Measurements from ENCODE around the gene TANC1.

TANC1 gene

DNA sequence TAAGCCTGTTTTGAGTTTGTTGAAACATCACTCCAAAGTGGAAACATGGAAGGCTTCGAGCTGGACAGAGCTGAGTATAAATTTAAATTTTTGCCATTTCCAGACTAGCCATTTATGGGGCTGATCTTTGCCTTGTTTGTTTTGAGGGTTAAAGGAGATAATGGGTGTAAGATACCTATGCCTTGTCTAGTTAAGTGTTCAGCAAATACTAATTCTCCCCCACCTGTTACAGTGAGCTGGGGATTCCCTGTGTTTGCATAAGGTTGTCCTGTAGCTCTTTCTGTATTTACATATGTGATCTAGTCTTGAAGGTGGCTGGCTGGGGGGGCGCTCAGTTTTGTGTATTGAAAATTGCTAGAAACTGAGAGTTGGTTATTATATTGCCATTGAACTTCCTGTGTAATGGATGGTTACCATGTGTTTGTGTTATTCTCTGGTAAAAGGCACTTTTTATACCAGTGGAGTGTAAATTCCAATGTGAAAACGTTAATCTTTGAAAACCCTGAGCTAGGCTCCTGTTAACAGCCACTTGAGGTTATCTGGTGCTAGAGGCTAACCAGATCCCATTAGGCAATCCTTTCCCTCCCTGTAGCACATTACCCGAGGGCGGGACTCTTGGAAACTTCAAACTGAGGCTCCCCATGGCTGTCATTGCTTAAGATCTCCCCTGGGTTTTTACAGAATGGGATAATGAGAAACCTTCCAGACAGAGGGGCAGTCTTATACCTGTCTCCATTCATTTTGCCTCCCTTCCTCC is 26.7 kb downstream of the TANC1 start:
- no peak for TF ChIP-seq POLR2A (IDR thresholded peaks at IDR 0.05; ENCODE audit: low read depth, low read length)
- FAIRE-seq: no peak
- no peak for DNase-seq (ENCODE audit: insufficient read length, low spot score)

DNA sequence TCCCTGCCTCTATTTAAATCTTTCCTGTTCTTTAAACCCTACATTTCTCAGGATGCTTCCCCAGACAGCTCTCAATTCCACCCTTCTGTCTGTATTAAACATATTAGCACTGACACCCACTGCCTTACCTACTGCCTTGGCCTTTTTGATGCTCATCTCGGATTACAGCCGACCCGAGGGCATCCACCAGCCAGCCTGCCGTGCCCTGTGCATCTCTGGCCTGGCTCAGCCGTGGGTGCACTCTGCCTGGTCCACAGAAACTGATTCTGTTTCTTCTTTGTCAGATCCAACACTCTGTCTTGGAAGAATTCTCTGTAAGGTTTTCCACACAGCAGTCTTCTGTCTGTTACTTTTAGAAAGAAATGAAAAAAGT is 27.2 kb downstream of the TANC1 start:
- TF ChIP-seq POLR2A (IDR thresholded peaks at IDR 0.05; ENCODE audit: low read depth, low read length): no peak
- FAIRE-seq: no peak
- DNase-seq (ENCODE audit: insufficient read length, low spot score): no peak

DNA sequence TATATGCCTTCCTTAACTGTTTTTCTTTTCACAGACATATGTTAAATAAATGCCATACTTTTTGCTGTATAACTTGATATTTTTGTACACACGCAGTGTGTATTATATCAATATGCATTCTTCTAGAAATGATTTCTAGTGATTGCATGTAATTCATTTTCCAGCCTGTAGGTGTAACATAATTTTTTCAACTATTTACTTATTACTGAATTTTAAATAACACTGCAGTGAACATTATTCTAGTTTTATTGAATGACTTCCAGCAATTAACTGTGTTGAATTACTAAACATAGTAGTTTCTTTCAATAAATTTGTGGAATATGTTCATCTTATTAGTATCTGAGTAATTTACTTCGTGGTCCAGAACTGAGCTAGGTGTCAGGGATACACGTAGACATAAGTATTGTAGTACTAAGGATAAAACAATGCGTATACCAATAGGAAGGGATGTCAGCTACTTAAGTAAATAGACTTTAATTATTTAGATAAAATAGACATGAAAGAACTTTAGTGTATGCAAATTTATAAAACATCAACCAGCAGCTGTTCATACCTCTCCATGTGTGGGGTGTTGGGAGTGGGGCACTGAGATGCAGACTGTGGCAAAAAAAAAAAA is 28.0 kb downstream of the TANC1 start:
- DNase-seq (ENCODE audit: insufficient read length, low spot score) (no peak), FAIRE-seq (no peak)
- TF ChIP-seq POLR2A (IDR thresholded peaks at IDR 0.05; ENCODE audit: low read depth, low read length): no peak

DNA sequence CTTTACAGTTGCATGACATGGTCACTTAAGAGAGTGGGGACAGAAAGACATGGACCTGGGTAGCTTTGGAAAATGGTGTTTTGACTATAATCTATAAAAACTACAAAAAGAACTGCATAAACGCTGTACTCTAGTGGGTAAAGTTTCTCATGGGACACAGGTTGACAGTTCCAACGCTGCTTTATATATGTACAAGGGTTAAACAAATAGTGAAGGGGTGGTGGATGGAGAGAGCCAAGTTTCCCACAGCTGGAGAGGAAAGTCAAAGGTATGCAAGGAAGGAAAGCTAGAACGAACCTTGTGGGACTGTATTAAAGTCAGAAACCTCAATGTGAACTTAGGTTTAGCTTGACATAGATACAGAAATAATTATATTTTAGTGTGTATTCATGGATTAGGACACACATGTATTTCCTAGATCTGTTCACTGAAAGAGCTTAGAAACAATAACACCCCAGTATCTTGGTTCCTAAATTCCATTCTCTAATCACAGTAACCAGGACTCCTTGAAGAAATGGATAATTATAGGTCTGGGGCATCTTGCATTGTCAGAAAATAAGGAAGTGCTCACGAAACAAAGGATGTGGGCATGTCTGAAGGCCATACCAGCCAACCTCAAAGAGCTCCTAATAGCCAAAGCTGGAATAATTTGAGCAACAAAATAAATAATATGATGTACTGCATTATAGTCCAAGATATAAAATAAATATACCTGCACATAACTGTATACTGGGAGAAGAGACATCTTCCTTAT is 28.8 kb downstream of the TANC1 start:
- FAIRE-seq (no peak), DNase-seq (ENCODE audit: insufficient read length, low spot score) (no peak)
- no peak for TF ChIP-seq POLR2A (IDR thresholded peaks at IDR 0.05; ENCODE audit: low read depth, low read length)

DNA sequence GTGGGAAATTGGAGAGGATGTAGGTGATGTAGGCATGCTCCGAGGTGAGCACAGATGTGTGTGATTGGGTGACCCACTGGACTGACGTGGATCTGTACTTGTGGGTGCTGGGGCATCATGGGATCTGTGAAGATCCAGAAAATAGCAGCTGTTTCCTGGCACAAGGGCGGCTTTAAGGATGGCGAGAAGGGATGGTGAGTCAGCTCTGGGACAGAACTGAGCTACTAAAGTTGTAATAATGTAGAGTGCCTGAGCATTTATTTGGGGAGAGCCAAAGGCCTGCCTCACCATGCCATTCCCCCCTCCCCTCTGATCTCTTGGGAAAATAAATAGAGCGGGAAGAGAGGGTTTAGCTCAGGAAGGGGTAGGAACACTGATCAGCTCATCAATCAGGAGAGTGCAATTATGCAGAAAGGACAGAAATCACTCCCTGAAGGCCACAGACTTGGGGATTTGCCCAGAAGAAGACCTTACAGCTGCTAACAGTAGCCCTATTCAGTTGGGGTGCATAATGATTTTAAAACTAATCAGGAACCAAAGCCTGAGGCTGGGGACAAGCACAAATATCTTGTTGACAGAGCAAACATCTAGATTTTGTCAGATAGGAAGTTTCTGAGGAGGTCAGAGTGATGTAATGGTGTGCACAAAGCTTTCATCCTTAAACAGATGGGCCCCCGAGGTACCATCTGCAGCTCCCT is 30.3 kb downstream of the TANC1 start:
- peak; percentile 43 for DNase-seq (ENCODE audit: insufficient read length, low spot score)
- FAIRE-seq: peak; percentile 83
- TF ChIP-seq POLR2A (IDR thresholded peaks at IDR 0.05; ENCODE audit: low read depth, low read length): no peak

DNA sequence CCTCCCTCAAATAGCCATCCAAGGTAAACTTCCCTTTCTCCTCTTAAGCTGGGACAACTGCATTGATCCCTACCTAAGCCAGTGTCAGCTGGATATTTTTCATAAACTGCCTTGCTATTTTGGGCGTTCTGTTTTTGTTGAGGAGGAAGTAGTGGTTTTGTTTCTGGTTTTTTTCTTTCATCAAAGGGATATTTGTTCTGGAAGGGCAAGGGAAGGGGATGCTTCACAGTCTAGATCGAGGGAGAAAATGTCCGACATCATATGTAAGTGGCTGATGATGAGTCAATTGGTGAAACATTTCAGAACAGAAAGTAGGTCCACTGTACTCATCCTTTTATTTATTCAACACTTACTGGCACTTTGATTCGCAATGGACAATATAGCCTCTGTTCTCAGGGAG is 31.0 kb downstream of the TANC1 start:
- DNase-seq (ENCODE audit: insufficient read length, low spot score): no peak
- TF ChIP-seq POLR2A (IDR thresholded peaks at IDR 0.05; ENCODE audit: low read depth, low read length): no peak
- no peak for FAIRE-seq

DNA sequence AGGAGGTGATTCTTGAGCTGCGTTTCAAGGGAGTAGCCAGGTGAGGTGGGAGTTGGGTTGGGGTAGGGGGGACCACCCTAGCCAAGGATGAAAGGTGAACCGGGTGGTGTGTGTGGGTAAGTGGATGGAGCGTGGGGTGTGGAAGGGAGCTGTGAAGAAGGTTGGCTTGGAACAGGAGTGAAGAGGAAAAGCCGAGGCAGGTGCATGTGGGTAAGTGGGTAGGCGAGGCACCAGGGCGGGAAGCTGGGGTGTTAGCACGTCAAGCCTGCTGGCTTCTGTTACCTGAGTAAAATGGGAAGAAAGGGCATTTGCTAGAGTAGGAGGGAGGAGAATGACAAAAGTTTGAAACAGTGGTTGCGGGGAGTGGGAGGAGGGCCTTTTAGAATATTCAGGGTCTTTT is 31.6 kb downstream of the TANC1 start:
- TF ChIP-seq POLR2A (IDR thresholded peaks at IDR 0.05; ENCODE audit: low read depth, low read length): no peak
- no peak for DNase-seq (ENCODE audit: insufficient read length, low spot score)
- FAIRE-seq: no peak

DNA sequence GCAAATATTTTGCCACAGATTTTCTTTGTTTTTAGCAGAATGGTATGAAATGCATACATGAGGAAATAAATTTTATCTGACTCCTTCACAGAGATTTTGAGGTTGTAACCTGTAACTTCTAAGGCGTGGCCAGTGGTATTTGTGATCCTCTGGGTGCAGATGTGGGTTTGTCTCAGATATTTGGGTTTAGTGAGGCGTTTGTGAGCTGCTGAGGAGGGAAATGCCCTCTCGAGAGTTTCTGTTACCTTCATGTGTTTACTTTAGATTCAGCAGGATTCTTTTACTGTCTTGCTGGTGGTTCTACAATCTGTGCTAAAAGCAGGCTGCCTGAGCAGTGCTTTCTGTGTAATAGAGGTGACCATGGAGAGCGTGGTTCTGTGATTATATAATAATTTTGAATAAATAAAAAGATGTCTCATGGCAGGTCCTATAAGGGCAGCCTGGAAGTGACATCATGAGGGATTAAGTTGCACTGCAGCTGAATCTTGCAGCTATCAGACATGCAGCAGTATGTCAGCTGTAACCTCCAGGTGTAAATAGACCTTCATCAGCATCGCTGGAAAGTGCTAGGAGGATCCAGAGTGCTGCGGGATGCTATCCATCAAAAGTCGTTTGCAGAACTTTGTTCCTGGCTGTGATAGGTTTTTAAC is 34.1 kb downstream of the TANC1 start:
- TF ChIP-seq POLR2A (IDR thresholded peaks at IDR 0.05; ENCODE audit: low read depth, low read length): no peak
- no peak for FAIRE-seq

DNA sequence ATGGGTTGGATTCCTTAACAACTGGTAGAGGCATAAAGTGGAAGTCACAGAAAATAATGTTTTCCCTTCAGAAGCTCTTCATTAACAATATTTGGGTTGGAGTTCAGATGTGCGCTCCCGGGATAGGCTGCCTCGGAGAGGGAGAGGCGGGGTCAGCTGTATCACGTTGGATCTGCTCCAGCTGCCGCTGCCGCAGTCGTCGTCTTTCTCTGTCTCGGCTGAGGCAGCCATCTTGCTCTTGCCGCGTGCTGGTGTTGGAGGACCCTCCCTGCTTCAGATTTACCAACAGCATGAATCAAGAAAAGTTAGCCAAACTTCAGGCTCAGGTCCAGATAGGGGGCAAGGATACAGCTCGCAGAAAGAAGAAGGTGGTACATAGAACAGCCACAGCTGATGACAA is 35.1 kb downstream of the TANC1 start:
- FAIRE-seq (no peak), DNase-seq (ENCODE audit: insufficient read length, low spot score) (no peak)
- no peak for TF ChIP-seq POLR2A (IDR thresholded peaks at IDR 0.05; ENCODE audit: low read depth, low read length)

More for the DNA sequence above, 34.1 kb downstream of the TANC1 start:
- no peak for DNase-seq (ENCODE audit: insufficient read length, low spot score)

DNA sequence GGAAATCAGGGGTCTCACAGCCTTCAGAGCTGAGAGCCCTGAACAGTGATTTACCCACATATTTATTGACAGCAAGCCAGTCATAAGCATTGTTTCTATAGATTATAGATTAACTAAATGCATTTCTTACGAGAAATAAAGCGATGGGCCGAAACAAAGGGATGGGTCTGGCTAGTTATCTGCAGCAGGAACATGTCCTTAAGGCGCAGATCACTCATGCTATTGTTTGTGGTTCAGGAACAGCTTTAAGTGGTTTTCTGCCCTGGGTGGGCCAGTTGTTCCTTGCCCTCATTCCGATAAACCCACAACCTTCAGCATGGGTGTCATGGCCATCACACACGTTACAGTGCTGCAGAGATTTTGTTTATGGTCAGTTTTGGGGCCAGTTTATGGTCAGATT is 36.4 kb downstream of the TANC1 start:
- DNase-seq (ENCODE audit: insufficient read length, low spot score) (no peak), FAIRE-seq (no peak)
- TF ChIP-seq POLR2A (IDR thresholded peaks at IDR 0.05; ENCODE audit: low read depth, low read length): no peak

DNA sequence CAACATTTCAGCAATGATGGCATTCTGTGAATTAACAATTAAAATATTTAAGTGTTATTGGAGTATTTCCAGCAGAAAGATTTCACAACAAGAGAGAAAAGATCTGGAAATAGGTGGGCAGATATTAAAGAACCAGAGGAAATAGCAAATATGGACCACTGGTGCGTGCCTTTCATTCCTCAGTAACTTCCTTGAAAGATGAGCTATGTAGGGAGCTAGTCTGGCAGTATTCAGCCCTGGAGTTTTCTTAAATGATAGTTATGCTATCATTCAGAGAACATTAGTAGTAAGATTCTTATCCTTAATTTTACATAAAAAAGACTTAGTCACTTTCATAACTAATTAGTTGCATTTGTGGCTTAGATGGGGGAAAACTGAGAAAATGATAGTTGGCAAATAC is 41.5 kb downstream of the TANC1 start:
- FAIRE-seq (no peak), DNase-seq (ENCODE audit: insufficient read length, low spot score) (no peak)
- TF ChIP-seq POLR2A (IDR thresholded peaks at IDR 0.05; ENCODE audit: low read depth, low read length): no peak

DNA sequence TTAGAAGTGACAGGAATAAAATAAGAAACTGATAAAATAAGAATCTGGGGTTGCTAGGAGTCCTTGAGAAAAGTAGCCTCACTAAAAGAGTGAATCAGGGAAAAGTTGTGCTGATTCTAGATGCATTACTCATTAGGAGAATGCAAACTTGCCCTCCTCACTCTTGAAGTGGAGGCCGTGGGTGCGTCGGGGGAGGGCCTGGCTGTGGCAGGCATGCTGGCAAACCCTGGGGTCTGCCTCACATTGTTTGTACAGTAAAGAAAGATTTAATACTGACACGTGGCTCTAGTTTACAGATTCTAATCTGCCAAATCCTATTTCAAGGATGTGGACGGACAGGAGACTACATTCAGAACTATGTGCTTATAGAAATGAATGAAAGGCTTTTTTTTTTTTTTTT is 41.9 kb downstream of the TANC1 start:
- peak; percentile 91 for FAIRE-seq
- TF ChIP-seq POLR2A (IDR thresholded peaks at IDR 0.05; ENCODE audit: low read depth, low read length): no peak

DNA sequence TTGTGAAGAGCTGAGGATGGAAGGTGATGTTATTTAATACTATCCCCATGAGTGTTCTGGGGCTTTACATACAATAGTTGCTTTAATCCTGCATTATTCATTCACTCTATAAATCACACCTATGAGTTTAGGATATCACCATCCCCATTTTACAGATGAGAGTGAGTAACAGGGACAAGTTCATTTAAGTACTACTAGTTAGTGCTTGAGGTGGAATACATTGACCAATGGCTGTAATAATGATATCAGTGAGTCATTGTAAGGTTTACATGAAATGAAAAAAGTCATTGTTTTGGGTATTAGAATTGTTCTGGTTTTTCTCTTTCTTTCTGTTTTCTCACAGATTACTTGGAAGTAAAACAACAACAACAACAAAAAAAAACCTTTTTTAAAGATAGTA is 42.5 kb downstream of the TANC1 start:
- TF ChIP-seq POLR2A (IDR thresholded peaks at IDR 0.05; ENCODE audit: low read depth, low read length): no peak
- no peak for DNase-seq (ENCODE audit: insufficient read length, low spot score)

More for the DNA sequence above, 41.9 kb downstream of the TANC1 start:
- peak; percentile 26 for DNase-seq (ENCODE audit: insufficient read length, low spot score)

DNA sequence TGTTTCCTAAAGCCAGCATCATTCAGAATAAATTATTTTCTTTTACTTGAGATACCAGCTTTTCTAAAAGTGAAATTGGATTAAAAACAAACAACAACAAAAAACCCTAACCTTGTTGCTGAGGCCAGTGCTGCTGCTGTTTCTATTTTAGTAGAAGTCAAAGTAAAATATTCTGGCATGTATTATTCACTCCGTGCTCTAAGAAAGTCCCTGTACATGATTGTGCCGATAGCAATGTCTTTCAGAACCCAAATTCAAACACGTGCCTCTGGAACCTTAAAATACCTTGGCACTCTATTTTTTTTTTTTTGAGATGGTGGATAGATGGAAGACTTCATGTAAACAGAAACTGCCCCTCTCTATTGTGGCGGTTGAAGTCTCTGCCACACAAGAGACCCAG is 43.7 kb downstream of the TANC1 start:
- no peak for DNase-seq (ENCODE audit: insufficient read length, low spot score)
- FAIRE-seq: no peak
- no peak for TF ChIP-seq POLR2A (IDR thresholded peaks at IDR 0.05; ENCODE audit: low read depth, low read length)

More for the DNA sequence above, 42.5 kb downstream of the TANC1 start:
- FAIRE-seq: peak; percentile 15
